ENCODE results near the gene DTNB.

DNA sequence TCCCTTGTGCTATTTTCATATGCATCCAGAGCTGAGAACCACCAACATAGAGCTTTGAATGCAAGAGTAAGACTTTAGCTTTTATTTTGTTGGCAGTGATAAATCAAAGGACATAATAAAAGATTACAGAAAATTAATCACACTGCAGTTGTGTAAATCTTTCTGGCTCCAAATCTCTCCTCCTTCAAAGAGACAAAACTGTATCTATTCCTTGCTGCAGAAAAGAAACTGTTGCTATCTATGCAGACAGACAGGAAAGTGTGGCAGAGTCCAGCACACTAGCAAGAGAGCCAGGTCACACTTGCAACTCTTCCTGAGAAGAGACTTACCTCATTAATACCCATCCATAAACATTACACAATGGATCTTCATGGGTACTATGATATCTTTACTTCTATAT, 57.5 kb downstream of the DTNB start:
- TF ChIP-seq, protein P1, sequence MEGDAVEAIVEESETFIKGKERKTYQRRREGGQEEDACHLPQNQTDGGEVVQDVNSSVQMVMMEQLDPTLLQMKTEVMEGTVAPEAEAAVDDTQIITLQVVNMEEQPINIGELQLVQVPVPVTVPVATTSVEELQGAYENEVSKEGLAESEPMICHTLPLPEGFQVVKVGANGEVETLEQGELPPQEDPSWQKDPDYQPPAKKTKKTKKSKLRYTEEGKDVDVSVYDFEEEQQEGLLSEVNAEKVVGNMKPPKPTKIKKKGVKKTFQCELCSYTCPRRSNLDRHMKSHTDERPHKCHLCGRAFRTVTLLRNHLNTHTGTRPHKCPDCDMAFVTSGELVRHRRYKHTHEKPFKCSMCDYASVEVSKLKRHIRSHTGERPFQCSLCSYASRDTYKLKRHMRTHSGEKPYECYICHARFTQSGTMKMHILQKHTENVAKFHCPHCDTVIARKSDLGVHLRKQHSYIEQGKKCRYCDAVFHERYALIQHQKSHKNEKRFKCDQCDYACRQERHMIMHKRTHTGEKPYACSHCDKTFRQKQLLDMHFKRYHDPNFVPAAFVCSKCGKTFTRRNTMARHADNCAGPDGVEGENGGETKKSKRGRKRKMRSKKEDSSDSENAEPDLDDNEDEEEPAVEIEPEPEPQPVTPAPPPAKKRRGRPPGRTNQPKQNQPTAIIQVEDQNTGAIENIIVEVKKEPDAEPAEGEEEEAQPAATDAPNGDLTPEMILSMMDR (IDR thresholded peaks at IDR 0.05) = no peak
- no peak for TF ChIP-seq EZH2 (IDR thresholded peaks at IDR 0.05; ENCODE audit: borderline replicate concordance, insufficient read depth, low read depth, low read length, poor library complexity, severe bottlenecking)

Data from B cell (primary cell).